GM12878 (cell line): ENCODE data around the gene CD99. TPM values are rescaled to one million over a fixed set of nuclear protein-coding genes. Genes with fewer than 3 reads are reported as not detected.

ENCODE experiments used
- ATAC-seq: fragments of 200-7000 bp; cut with Tn5 transposase; 3 replicates; pipeline ENCODE4 v1.9.1; 2020; ENCODE audit warnings: mild to moderate bottlenecking, moderate library complexity
- BruUV-seq: library from RNA; stranded (reverse); fragments of 400-500 nt; replicated peaks from 2 replicates; lab custom pipeline; 2021; lab: Mats Ljungman, UMichigan
- CTCF ChIA-PET: fragments of 300-600 bp; sonication (Branson Sonifier 250); formaldehyde crosslinking; extraction: SDS; loops from one replicate; lab custom pipeline; 2021; ENCODE audit warnings: inconsistent platforms; lab: Yijun Ruan, JAX
- POLR2A ChIA-PET: fragments of 350-600 bp; formaldehyde crosslinking; extraction: SDS; loops from one replicate; lab custom pipeline; 2021; ENCODE audit warnings: inconsistent platforms; lab: Charles Lee
- RAD21 ChIA-PET: fragments of 300-600 bp; sonication (Branson Sonifier 250); formaldehyde crosslinking; loops from one replicate; lab custom pipeline; 2023; ENCODE audit warnings: antibody characterized with exemption; ENCODE audit not compliant: unreplicated experiment; lab: Charles Lee
- SMC1A ChIA-PET: fragments of 300-600 bp; sonication (Branson Sonifier 250); formaldehyde crosslinking; loops from one replicate; lab custom pipeline; 2023; ENCODE audit not compliant: unreplicated experiment, uncharacterized antibody; lab: Charles Lee
- DNase-seq: peaks from one replicate; pipeline ENCODE4 v3.0.0-alpha.2; 2011; ENCODE audit warnings: low read depth, low spot score
- FAIRE-seq: peaks from 3 replicates; lab custom pipeline; 2011; peaks lifted over from hg19 to GRCh38; lab: Jason Lieb, UNC
- H2AFZ ChIP-seq: 2 replicates; pipeline ENCODE4 v1.6.0; 2011; ENCODE audit warnings: low read depth, low read length, control low read depth; ENCODE audit not compliant: control insufficient read depth
- H3K27ac ChIP-seq: 2 replicates; pipeline ENCODE4 v1.5.1; 2011; ENCODE audit warnings: control low read depth; ENCODE audit not compliant: control insufficient read depth, insufficient read depth
- H3K27me3 ChIP-seq, 2 experiments: replicated peaks in 1 of 2; 2 replicates each; pipeline versions ENCODE4 v1.6.0 to v1.6.1; 2011; ENCODE audit warnings: low read length in 1 of 2; ENCODE audit not compliant: control insufficient read depth in 2 of 2, insufficient read depth in 2 of 2
- H3K36me3 ChIP-seq, 2 experiments: 2 replicates each; pipeline ENCODE4 v1.5.1; 2011; ENCODE audit warnings: low read length in 1 of 2; ENCODE audit not compliant: control insufficient read depth in 2 of 2, insufficient read depth in 2 of 2
- H3K4me1 ChIP-seq: 2 replicates; pipeline ENCODE4 v1.6.1; 2011; ENCODE audit warnings: mild to moderate bottlenecking, low read length, moderate library complexity, mixed read lengths; ENCODE audit not compliant: control insufficient read depth, insufficient read depth
- H3K4me2 ChIP-seq: 2 replicates; pipeline ENCODE4 v1.6.0; 2011; ENCODE audit warnings: control low read depth; ENCODE audit not compliant: control insufficient read depth, insufficient read depth
- H3K4me3 ChIP-seq: fragments of 200-600 bp; sonication (generic); 2 replicates; pipeline ENCODE4 v1.5.1; 2016
- H3K79me2 ChIP-seq: 2 replicates; pipeline ENCODE4 v1.6.0; 2011; ENCODE audit warnings: low read length; ENCODE audit not compliant: control insufficient read depth, insufficient read depth
- H3K9ac ChIP-seq: 2 replicates; pipeline ENCODE4 v1.8.0; 2011; ENCODE audit warnings: low read length, control low read depth, mixed read lengths; ENCODE audit not compliant: control insufficient read depth, insufficient read depth
- H3K9me3 ChIP-seq: replicated peaks from 3 replicates; pipeline ENCODE4 v1.5.1; 2011; ENCODE audit warnings: mild to moderate bottlenecking, low read length; ENCODE audit not compliant: control insufficient read depth, insufficient read depth
- H4K20me1 ChIP-seq: 2 replicates; pipeline ENCODE4 v1.6.0; 2011; ENCODE audit not compliant: control insufficient read depth, insufficient read depth
- CREM ChIP-seq: IDR thresholded peaks from 2 replicates; pipeline ENCODE4 v1.6.1; 2014; ENCODE audit warnings: antibody characterized with exemption, low read depth
- MTA2 ChIP-seq: fragments of 450-650 bp; IDR thresholded peaks from 2 replicates; pipeline ENCODE4 v1.6.1; 2016; ENCODE audit warnings: low read depth, mild to moderate bottlenecking, moderate library complexity
- RELA ChIP-seq: fragments of 450-650 bp; IDR thresholded peaks from 2 replicates; pipeline ENCODE4 v1.8.0; 2014; ENCODE audit warnings: borderline replicate concordance; ENCODE audit not compliant: partially characterized antibody
- SMAD1 ChIP-seq: fragments of 450-650 bp; IDR thresholded peaks from 2 replicates; pipeline ENCODE4 v1.6.1; 2018; ENCODE audit warnings: mild to moderate bottlenecking, low read depth; ENCODE audit not compliant: partially characterized antibody
- TCF7 ChIP-seq: IDR thresholded peaks from 2 replicates; pipeline ENCODE4 v1.6.1; 2014; ENCODE audit warnings: antibody characterized with exemption, borderline replicate concordance
- WGBS: methylation state at CpG from one replicate; pipeline ENCODE4 v1.1.6; 2016; ENCODE audit warnings: low lambda C conversion rate; ENCODE audit not compliant: insufficient replicate concordance, insufficient coverage; ENCODE audit errors: missing lambda C conversion rate; 5-methylcytosine and 5-hydroxymethylcytosine counted together
- in situ Hi-C: fragments of 300-500 bp; cut with MboI; formaldehyde crosslinking; loops from 9 replicates; pipeline ENCODE4 v1.14.3; 2018; ENCODE audit warnings: mixed read lengths
- intact Hi-C: fragments of 100-400 bp; cut with micrococcal nuclease; formaldehyde crosslinking; loops from one replicate; pipeline ENCODE4 v1.14.2; 2022; ENCODE audit not compliant: unreplicated experiment
- polyA plus RNA-seq, 11 experiments: library from polyadenylated mRNA; depleted of rRNA in 4 of 11; unstranded in 6 of 11; stranded (reverse) in 5 of 11; fragments of >200 nt; fragmentation: Nextera tagmentation in 4 of 11; fragmentation: Illumina TruSeq in 1 of 11; extraction: Ambion mirVana in 4 of 11; extraction: Trizol in 1 of 11; gene quantifications; 1 replicate in 1 of 11; 2 replicates in 10 of 11; pipeline versions ENCODE4 v1.2.1 to v1.2.3, GENCODE V29; 2011 to 2016; ENCODE audit warnings: inconsistent platforms in 2 of 11, missing spikeins in 2 of 11, low read depth in 1 of 11
- total RNA-seq, 4 experiments: library from RNA; depleted of rRNA in 3 of 4; stranded (reverse); fragments of >200 nt in 3 of 4; fragmentation: Illumina TruSeq in 1 of 4; extraction: Trizol in 1 of 4; gene quantifications; 2 replicates each; pipeline versions ENCODE4 v1.2.1 to v1.2.3, GENCODE V29; 2013 to 2021
- TF ChIP-seq, protein P1 (sequence below): IDR thresholded peaks from 2 replicates; pipeline ENCODE4 v1.6.1; 2012; ENCODE audit warnings: low read length, inconsistent platforms
- TF ChIP-seq, protein P2 (sequence below): fragments of 450-650 bp; IDR thresholded peaks from 2 replicates; pipeline ENCODE4 v1.6.1; 2018; ENCODE audit warnings: borderline replicate concordance, mild to moderate bottlenecking; ENCODE audit not compliant: partially characterized antibody

CD99 gene
- total and polyA plus RNA-seq, 10 of the 15 experiments (the other 5 are each of a cell fraction or from before 2014, with no cell fraction given) = 24.8 to 242 (median 158) TPM

DNA sequence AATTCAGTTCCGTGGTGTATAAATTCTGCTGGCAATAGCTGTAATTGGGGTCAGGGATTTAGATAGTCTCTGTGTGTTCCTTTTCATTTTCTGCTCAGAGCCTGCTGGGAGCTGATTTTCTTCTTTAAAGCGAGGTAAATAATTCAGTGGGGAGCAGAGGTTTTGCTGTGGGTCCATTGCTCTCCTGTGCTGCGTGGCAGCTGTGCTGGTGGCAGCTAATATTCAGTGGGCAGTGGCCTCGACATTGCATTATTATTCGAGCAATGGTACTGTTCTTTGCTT is 74.4 kb downstream of the CD99 start:
- Histone ChIP-seq H3K36me3 (no peaks in the 10 kb centered on the region), H3K4me1 (no peaks in the 10 kb centered on the region), H3K4me3 (no peak overlapping the region)
- no TSS peak for BruUV-seq
- SMC1A ChIA-PET = no interaction called here
- no peak for DNase-seq
- 30% methylated on average over 5 of the region's 5 CpGs for WGBS
- TF ChIP-seq, protein P1, sequence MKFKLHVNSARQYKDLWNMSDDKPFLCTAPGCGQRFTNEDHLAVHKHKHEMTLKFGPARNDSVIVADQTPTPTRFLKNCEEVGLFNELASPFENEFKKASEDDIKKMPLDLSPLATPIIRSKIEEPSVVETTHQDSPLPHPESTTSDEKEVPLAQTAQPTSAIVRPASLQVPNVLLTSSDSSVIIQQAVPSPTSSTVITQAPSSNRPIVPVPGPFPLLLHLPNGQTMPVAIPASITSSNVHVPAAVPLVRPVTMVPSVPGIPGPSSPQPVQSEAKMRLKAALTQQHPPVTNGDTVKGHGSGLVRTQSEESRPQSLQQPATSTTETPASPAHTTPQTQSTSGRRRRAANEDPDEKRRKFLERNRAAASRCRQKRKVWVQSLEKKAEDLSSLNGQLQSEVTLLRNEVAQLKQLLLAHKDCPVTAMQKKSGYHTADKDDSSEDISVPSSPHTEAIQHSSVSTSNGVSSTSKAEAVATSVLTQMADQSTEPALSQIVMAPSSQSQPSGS = no peak
- no peak for TF ChIP-seq CREM
- no peak for TF ChIP-seq SMAD1
- no peak for TF ChIP-seq TCF7
- TF ChIP-seq, protein P2, sequence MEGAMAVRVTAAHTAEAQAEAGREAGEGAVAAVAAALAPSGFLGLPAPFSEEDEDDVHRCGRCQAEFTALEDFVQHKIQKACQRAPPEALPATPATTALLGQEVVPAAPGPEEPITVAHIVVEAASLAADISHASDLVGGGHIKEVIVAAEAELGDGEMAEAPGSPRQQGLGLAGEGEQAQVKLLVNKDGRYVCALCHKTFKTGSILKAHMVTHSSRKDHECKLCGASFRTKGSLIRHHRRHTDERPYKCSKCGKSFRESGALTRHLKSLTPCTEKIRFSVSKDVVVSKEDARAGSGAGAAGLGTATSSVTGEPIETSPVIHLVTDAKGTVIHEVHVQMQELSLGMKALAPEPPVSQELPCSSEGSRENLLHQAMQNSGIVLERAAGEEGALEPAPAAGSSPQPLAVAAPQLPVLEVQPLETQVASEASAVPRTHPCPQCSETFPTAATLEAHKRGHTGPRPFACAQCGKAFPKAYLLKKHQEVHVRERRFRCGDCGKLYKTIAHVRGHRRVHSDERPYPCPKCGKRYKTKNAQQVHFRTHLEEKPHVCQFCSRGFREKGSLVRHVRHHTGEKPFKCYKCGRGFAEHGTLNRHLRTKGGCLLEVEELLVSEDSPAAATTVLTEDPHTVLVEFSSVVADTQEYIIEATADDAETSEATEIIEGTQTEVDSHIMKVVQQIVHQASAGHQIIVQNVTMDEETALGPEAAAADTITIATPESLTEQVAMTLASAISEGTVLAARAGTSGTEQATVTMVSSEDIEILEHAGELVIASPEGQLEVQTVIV = no peak
- TF ChIP-seq MTA2 = no peak
- TF ChIP-seq RELA = no peak
- TF ChIP-seq, all 136 proteins: peak for 0
- in situ Hi-C loops = no loop called here
- Histone ChIP-seq H4K20me1 (no peaks in the 10 kb centered on the region), H2AFZ (no peak overlapping the region), H3K9ac (no peak overlapping the region), H3K4me2 (no peak overlapping the region), H3K27me3 (no peaks in the 10 kb centered on the region; a peak in 1 of 4 replicates), H3K79me2 (no peaks in the 10 kb centered on the region), H3K9me3 (no peaks in the 10 kb centered on the region), H3K27ac (no peak overlapping the region)
- ATAC-seq (no peak), FAIRE-seq (no peak)
- intact Hi-C loops = no loop called here
- CTCF ChIA-PET = no interaction called here
- POLR2A ChIA-PET = no interaction called here
- RAD21 ChIA-PET = no interaction called here
